Liver (tissue), 3 donors: ENCODE measurements around the gene RXRB.

Experiments
- GABPA ChIP-seq, 2 donors: IDR thresholded peaks in 1 of 2; conservative IDR thresholded peaks in 1 of 2; 2 replicates each; pipeline ENCODE4 v1.6.1; 2016; ENCODE audit warnings: antibody characterized with exemption in 2 of 2, mild to moderate bottlenecking in 1 of 2, moderate library complexity in 1 of 2
- NR2F2 ChIP-seq: IDR thresholded peaks from 2 replicates; pipeline ENCODE4 v1.6.1; 2016; ENCODE audit warnings: antibody characterized with exemption
- SP1 ChIP-seq: IDR thresholded peaks from 2 replicates; pipeline ENCODE4 v1.6.1; 2018; ENCODE audit warnings: antibody characterized with exemption, mild to moderate bottlenecking
- TF ChIP-seq, protein P1 (sequence below): fragments of 150-350 bp; IDR thresholded peaks from 2 replicates; pipeline ENCODE4 v1.5.1; 2017; ENCODE audit warnings: improper control_type of control experiment, low read depth, low read length; ENCODE audit not compliant: missing input control
- TF ChIP-seq, protein P2 (sequence below): IDR thresholded peaks from 2 replicates; pipeline ENCODE4 v1.6.1; 2016; ENCODE audit warnings: antibody characterized with exemption
- TF ChIP-seq, protein P3 (sequence below): IDR thresholded peaks from 2 replicates; pipeline ENCODE4 v1.6.1; 2016; ENCODE audit warnings: antibody characterized with exemption, mild to moderate bottlenecking
- donor health status: healthy.
- donor health status: healthy.

DNA sequence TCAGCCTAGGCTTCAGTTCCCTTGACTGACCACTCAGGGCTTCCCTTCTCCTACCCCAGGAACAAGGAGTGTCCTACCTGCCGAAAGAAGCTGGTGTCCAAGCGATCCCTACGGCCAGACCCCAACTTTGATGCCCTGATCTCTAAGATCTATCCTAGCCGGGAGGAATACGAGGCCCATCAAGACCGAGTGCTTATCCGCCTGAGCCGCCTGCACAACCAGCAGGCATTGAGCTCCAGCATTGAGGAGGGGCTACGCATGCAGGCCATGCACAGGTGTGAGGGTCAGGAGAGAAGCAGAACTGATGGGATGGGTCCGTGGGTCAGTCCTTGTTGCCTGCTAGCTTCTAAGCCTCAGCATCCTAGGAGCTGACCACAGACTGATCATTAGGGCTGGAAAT lies 9.4 kb upstream of the RXRB start:
- no peak for TF ChIP-seq NR2F2
- TF ChIP-seq, protein P1, sequence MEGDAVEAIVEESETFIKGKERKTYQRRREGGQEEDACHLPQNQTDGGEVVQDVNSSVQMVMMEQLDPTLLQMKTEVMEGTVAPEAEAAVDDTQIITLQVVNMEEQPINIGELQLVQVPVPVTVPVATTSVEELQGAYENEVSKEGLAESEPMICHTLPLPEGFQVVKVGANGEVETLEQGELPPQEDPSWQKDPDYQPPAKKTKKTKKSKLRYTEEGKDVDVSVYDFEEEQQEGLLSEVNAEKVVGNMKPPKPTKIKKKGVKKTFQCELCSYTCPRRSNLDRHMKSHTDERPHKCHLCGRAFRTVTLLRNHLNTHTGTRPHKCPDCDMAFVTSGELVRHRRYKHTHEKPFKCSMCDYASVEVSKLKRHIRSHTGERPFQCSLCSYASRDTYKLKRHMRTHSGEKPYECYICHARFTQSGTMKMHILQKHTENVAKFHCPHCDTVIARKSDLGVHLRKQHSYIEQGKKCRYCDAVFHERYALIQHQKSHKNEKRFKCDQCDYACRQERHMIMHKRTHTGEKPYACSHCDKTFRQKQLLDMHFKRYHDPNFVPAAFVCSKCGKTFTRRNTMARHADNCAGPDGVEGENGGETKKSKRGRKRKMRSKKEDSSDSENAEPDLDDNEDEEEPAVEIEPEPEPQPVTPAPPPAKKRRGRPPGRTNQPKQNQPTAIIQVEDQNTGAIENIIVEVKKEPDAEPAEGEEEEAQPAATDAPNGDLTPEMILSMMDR: no peak
- TF ChIP-seq, protein P2, sequence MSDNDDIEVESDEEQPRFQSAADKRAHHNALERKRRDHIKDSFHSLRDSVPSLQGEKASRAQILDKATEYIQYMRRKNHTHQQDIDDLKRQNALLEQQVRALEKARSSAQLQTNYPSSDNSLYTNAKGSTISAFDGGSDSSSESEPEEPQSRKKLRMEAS: no peak
- TF ChIP-seq, protein P3, sequence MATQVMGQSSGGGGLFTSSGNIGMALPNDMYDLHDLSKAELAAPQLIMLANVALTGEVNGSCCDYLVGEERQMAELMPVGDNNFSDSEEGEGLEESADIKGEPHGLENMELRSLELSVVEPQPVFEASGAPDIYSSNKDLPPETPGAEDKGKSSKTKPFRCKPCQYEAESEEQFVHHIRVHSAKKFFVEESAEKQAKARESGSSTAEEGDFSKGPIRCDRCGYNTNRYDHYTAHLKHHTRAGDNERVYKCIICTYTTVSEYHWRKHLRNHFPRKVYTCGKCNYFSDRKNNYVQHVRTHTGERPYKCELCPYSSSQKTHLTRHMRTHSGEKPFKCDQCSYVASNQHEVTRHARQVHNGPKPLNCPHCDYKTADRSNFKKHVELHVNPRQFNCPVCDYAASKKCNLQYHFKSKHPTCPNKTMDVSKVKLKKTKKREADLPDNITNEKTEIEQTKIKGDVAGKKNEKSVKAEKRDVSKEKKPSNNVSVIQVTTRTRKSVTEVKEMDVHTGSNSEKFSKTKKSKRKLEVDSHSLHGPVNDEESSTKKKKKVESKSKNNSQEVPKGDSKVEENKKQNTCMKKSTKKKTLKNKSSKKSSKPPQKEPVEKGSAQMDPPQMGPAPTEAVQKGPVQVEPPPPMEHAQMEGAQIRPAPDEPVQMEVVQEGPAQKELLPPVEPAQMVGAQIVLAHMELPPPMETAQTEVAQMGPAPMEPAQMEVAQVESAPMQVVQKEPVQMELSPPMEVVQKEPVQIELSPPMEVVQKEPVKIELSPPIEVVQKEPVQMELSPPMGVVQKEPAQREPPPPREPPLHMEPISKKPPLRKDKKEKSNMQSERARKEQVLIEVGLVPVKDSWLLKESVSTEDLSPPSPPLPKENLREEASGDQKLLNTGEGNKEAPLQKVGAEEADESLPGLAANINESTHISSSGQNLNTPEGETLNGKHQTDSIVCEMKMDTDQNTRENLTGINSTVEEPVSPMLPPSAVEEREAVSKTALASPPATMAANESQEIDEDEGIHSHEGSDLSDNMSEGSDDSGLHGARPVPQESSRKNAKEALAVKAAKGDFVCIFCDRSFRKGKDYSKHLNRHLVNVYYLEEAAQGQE: no peak
- no peak for TF ChIP-seq GABPA (IDR thresholded peaks at IDR 0.05 in 1 of 2, conservative IDR thresholded peaks at IDR 0.05 in 1 of 2)
- TF ChIP-seq SP1: no peak
